ENCODE data around the gene AMBRA1.

AMBRA1 gene

DNA sequence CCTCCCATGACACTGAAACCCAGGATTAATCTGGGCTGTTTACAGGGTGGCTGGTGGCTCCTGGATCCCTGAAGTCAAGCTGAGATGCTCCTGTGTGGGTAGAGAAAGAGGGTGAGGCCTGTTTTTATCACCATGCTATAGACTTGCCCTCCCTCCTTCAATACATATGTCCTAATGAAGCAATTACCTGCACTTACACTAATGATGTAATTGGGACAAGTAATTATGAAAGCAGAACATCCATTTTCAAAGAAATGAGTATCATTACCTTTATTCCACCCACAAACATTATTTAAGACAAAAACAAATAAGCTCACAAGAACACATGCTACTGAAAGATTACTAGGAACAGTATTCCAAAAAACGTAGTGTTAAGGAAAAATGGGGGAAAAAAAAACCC, 138.0 kb downstream of the AMBRA1 start:
- no peak overlapping the region for H3K4me2 ChIP-seq (ENCODE audit: low read length)
- H3K79me2 ChIP-seq (ENCODE audit: control insufficient read depth, insufficient read depth, low read length) = no peaks in the 10 kb centered on the region
- peaks cover 7% of the 10 kb centered on the region for H3K4me1 ChIP-seq (ENCODE audit: control insufficient read depth, low read depth, low read length)
- no peak overlapping the region for H2BK5ac ChIP-seq (ENCODE audit: low read length)
- no peak overlapping the region for H2BK120ac ChIP-seq (ENCODE audit: low read depth, low read length)
- no peak for DNase-seq
- H2BK15ac ChIP-seq (replicated peaks; ENCODE audit: low read depth) = no peak overlapping the region
- no peak overlapping the region for H4K8ac ChIP-seq (ENCODE audit: low read depth, low read length)
- no peak overlapping the region for H3K4ac ChIP-seq (ENCODE audit: low read depth, low read length)
- no peaks in the 10 kb centered on the region for H3K36me3 ChIP-seq (ENCODE audit: control insufficient read depth, insufficient read depth, low read length)
- no peak overlapping the region for H3K56ac ChIP-seq (ENCODE audit: low read length)
- H3K23ac ChIP-seq (ENCODE audit: low read length) = no peak overlapping the region
- no peak overlapping the region for H2AK5ac ChIP-seq (ENCODE audit: low read length)
- no peak overlapping the region for H3K27ac ChIP-seq (ENCODE audit: low read depth, low read length)
- no peak overlapping the region for H3K4me3 ChIP-seq (ENCODE audit: low read length)
- WGBS (ENCODE audit: extremely low coverage, insufficient coverage, low lambda C conversion rate) = no CpG with 5 or more reads among the region's 1 CpG
- H3K9ac ChIP-seq (ENCODE audit: low read length) = no peak overlapping the region
- no peaks in the 10 kb centered on the region for H3K79me1 ChIP-seq (ENCODE audit: low read length)
- H3K27me3 ChIP-seq (ENCODE audit: insufficient read depth, low read length, poor library complexity) = no peaks in the 10 kb centered on the region
- H4K5ac ChIP-seq (ENCODE audit: low read length) = no peak overlapping the region
- H3K18ac ChIP-seq (ENCODE audit: low read length) = no peak overlapping the region

DNA sequence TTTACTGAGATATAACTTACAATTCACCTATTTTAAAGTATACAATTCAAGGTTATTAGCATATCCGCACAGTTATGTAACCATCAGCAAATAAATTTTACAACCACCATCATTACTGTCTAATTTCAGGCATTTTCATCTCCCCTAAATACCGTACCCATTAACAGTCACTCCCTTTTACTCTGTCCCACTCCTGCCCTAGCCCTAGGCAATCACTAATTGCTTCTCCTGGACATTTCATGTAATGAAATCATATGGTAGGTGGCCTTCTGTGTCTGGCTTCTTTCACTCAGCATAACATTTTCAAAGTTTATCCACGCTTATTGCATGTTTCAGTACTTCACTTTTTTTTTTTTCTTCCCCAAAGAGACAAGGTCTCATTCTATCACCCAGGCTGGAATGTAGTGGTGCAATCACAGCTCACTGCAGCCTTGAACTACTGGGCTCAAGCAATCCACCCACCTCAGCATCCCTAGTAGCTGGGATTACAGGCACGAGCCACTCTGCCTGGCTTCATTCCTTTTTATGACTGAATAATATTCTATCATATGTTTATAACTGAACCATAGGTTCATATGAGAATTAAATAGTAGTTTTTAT, 140.8 kb downstream of the AMBRA1 start:
- H3K4me1 ChIP-seq (ENCODE audit: control insufficient read depth, low read depth, low read length) = peaks cover 7% of the 10 kb centered on the region
- no peak overlapping the region for H2BK5ac ChIP-seq (ENCODE audit: low read length)
- no peak overlapping the region for H3K4ac ChIP-seq (ENCODE audit: low read depth, low read length)
- H2BK15ac ChIP-seq (replicated peaks; ENCODE audit: low read depth) = no peak overlapping the region
- H3K36me3 ChIP-seq (ENCODE audit: control insufficient read depth, insufficient read depth, low read length) = no peaks in the 10 kb centered on the region
- H3K18ac ChIP-seq (ENCODE audit: low read length) = no peak overlapping the region
- no peak overlapping the region for H2BK120ac ChIP-seq (ENCODE audit: low read depth, low read length)
- no peak overlapping the region for H3K23ac ChIP-seq (ENCODE audit: low read length)
- H3K4me3 ChIP-seq (ENCODE audit: low read length) = no peak overlapping the region
- H3K9ac ChIP-seq (ENCODE audit: low read length) = no peak overlapping the region
- no peak overlapping the region for H4K5ac ChIP-seq (ENCODE audit: low read length)
- no peak overlapping the region for H3K27ac ChIP-seq (ENCODE audit: low read depth, low read length)
- H2AK5ac ChIP-seq (ENCODE audit: low read length) = no peak overlapping the region
- WGBS (ENCODE audit: extremely low coverage, insufficient coverage, low lambda C conversion rate) = 100% methylated on average over 1 of the region's 4 CpGs
- no peak overlapping the region for H3K4me2 ChIP-seq (ENCODE audit: low read length)
- H4K8ac ChIP-seq (ENCODE audit: low read depth, low read length) = no peak overlapping the region
- no peak overlapping the region for H3K56ac ChIP-seq (ENCODE audit: low read length)
- DNase-seq = no peak
- H3K79me2 ChIP-seq (ENCODE audit: control insufficient read depth, insufficient read depth, low read length) = no peaks in the 10 kb centered on the region
- no peaks in the 10 kb centered on the region for H3K79me1 ChIP-seq (ENCODE audit: low read length)
- no peaks in the 10 kb centered on the region for H3K27me3 ChIP-seq (ENCODE audit: insufficient read depth, low read length, poor library complexity)

DNA sequence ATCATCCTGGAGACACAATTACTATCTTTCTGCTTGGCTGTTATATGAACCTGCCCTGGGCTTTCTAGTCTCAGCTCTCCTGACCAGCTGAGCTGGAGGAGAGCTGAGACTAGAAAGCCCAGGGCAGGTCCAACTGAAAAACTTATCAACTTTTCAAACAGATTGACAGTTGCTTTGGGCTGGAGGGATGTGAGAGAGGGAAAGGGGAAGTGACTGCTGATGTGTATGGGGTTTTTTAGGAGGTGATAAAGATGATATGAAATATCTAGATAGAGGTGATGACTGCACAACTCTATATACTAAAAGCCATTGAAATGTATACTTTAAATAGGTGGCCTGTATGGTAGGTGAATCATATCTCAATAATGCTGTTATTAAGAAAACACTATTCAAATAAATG, 142.1 kb downstream of the AMBRA1 start:
- Histone ChIP-seq H3K56ac (ENCODE audit: low read length) (no peak overlapping the region), H3K27ac (ENCODE audit: low read depth, low read length) (no peak overlapping the region), H2AK5ac (ENCODE audit: low read length) (no peak overlapping the region), H2BK120ac (ENCODE audit: low read depth, low read length) (no peak overlapping the region), H3K4me2 (ENCODE audit: low read length) (no peak overlapping the region), H3K18ac (ENCODE audit: low read length) (no peak overlapping the region), H2BK5ac (ENCODE audit: low read length) (no peak overlapping the region), H3K23ac (ENCODE audit: low read length) (no peak overlapping the region), H3K27me3 (ENCODE audit: insufficient read depth, low read length, poor library complexity) (no peaks in the 10 kb centered on the region), H2BK15ac (replicated peaks; ENCODE audit: low read depth) (no peak overlapping the region), H3K79me1 (ENCODE audit: low read length) (no peaks in the 10 kb centered on the region), H4K5ac (ENCODE audit: low read length) (no peak overlapping the region), H3K79me2 (ENCODE audit: control insufficient read depth, insufficient read depth, low read length) (no peaks in the 10 kb centered on the region), H3K36me3 (ENCODE audit: control insufficient read depth, insufficient read depth, low read length) (no peaks in the 10 kb centered on the region), H3K4me1 (ENCODE audit: control insufficient read depth, low read depth, low read length) (peaks cover 3% of the 10 kb centered on the region), H4K8ac (ENCODE audit: low read depth, low read length) (no peak overlapping the region), H3K4me3 (ENCODE audit: low read length) (no peak overlapping the region), H3K4ac (ENCODE audit: low read depth, low read length) (no peak overlapping the region), H3K9ac (ENCODE audit: low read length) (no peak overlapping the region)
- DNase-seq = no peak

DNA sequence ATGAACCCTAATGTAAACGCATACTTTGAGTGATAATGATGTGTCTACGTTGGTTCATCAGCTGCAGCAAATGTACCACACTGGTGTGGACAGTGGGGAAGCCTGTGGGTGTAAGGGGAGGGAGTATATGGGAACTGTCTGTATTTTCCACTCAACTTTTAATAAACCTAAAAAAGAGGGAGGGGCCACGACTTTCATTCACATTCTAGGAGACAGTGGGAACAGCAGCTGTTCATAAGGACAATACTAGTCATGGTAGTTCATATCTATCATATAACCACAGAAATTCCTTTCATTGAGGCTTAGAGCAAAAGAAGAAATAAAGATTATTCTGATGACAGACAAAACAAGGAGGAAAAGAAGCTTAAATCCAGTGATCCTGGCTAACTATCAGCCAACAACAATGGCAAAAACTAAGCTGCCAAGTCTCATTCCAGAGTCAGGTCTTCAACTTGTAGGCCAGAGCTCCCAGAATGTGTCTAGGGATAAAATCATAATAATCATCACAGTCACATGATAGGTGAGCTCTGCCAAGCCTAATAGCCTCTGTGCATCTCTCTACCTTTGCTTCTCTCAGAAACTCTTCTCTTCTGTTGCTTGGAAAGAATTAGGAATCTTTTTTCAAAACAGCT, 142.9 kb downstream of the AMBRA1 start:
- Histone ChIP-seq H3K79me2 (ENCODE audit: control insufficient read depth, insufficient read depth, low read length) (no peaks in the 10 kb centered on the region), H2AK5ac (ENCODE audit: low read length) (no peak overlapping the region), H3K4me1 (ENCODE audit: control insufficient read depth, low read depth, low read length) (peaks cover 5% of the 10 kb centered on the region), H3K18ac (ENCODE audit: low read length) (no peak overlapping the region), H3K4ac (ENCODE audit: low read depth, low read length) (no peak overlapping the region), H2BK120ac (ENCODE audit: low read depth, low read length) (no peak overlapping the region), H4K5ac (ENCODE audit: low read length) (no peak overlapping the region), H3K27me3 (ENCODE audit: insufficient read depth, low read length, poor library complexity) (no peaks in the 10 kb centered on the region), H2BK5ac (ENCODE audit: low read length) (no peak overlapping the region), H3K9ac (ENCODE audit: low read length) (no peak overlapping the region), H3K36me3 (ENCODE audit: control insufficient read depth, insufficient read depth, low read length) (no peaks in the 10 kb centered on the region), H3K79me1 (ENCODE audit: low read length) (no peaks in the 10 kb centered on the region), H3K4me2 (ENCODE audit: low read length) (no peak overlapping the region), H4K8ac (ENCODE audit: low read depth, low read length) (no peak overlapping the region), H3K23ac (ENCODE audit: low read length) (no peak overlapping the region), H3K4me3 (ENCODE audit: low read length) (no peak overlapping the region), H3K27ac (ENCODE audit: low read depth, low read length) (no peak overlapping the region), H2BK15ac (replicated peaks; ENCODE audit: low read depth) (peak overlapping the region; percentile 11), H3K56ac (ENCODE audit: low read length) (no peak overlapping the region)
- WGBS (ENCODE audit: extremely low coverage, insufficient coverage, low lambda C conversion rate) = no CpG with 5 or more reads among the region's 3 CpGs
- no peak for DNase-seq

DNA sequence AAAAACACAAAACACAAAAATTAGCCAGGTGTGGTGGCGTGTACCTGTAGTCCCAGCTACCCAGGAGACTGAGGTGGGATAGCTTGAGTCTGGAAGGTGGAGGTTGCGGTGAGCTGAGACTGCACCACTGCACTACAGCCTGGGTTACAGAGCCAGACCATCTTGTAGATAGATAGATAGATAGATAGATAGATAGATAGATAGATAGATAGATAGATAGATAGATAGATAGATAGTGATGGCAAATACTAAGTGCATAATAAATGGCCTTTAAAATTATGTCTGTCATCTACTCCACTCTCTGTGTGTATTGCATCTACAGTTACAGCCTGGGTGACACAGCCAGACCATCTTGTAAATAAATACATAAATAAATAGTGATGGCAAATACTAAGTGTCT, 146.3 kb downstream of the AMBRA1 start:
- DNase-seq = no peak
- H2BK5ac ChIP-seq (ENCODE audit: low read length) = no peak overlapping the region
- H3K27ac ChIP-seq (ENCODE audit: low read depth, low read length) = no peak overlapping the region
- H3K27me3 ChIP-seq (ENCODE audit: insufficient read depth, low read length, poor library complexity) = no peaks in the 10 kb centered on the region
- no peak overlapping the region for H4K5ac ChIP-seq (ENCODE audit: low read length)
- no peak overlapping the region for H3K4ac ChIP-seq (ENCODE audit: low read depth, low read length)
- no peak overlapping the region for H3K4me2 ChIP-seq (ENCODE audit: low read length)
- WGBS (ENCODE audit: extremely low coverage, insufficient coverage, low lambda C conversion rate) = no CpG with 5 or more reads among the region's 2 CpGs
- no peaks in the 10 kb centered on the region for H3K36me3 ChIP-seq (ENCODE audit: control insufficient read depth, insufficient read depth, low read length)
- no peak overlapping the region for H2AK5ac ChIP-seq (ENCODE audit: low read length)
- no peak overlapping the region for H3K9ac ChIP-seq (ENCODE audit: low read length)
- H2BK15ac ChIP-seq (replicated peaks; ENCODE audit: low read depth) = no peak overlapping the region
- no peaks in the 10 kb centered on the region for H3K79me2 ChIP-seq (ENCODE audit: control insufficient read depth, insufficient read depth, low read length)
- H3K56ac ChIP-seq (ENCODE audit: low read length) = no peak overlapping the region
- H3K79me1 ChIP-seq (ENCODE audit: low read length) = peaks cover 1% of the 10 kb centered on the region
- no peak overlapping the region for H3K23ac ChIP-seq (ENCODE audit: low read length)
- H3K4me3 ChIP-seq (ENCODE audit: low read length) = no peak overlapping the region
- H3K18ac ChIP-seq (ENCODE audit: low read length) = no peak overlapping the region
- H4K8ac ChIP-seq (ENCODE audit: low read depth, low read length) = no peak overlapping the region
- no peak overlapping the region for H2BK120ac ChIP-seq (ENCODE audit: low read depth, low read length)
- peaks cover 7% of the 10 kb centered on the region for H3K4me1 ChIP-seq (ENCODE audit: control insufficient read depth, low read depth, low read length)
